A204.1 (cell line): ENCODE data around the gene HRAS.

Experiments used
- FAIRE-seq: peaks from 2 replicates; lab custom pipeline; 2012; peaks lifted over from hg19 to GRCh38; lab: Jason Lieb, UNC

HRAS gene

GRCh38 chr11:507727-508515 is 27.5 kb downstream of the HRAS start:
- FAIRE-seq, result no peak

DNA sequence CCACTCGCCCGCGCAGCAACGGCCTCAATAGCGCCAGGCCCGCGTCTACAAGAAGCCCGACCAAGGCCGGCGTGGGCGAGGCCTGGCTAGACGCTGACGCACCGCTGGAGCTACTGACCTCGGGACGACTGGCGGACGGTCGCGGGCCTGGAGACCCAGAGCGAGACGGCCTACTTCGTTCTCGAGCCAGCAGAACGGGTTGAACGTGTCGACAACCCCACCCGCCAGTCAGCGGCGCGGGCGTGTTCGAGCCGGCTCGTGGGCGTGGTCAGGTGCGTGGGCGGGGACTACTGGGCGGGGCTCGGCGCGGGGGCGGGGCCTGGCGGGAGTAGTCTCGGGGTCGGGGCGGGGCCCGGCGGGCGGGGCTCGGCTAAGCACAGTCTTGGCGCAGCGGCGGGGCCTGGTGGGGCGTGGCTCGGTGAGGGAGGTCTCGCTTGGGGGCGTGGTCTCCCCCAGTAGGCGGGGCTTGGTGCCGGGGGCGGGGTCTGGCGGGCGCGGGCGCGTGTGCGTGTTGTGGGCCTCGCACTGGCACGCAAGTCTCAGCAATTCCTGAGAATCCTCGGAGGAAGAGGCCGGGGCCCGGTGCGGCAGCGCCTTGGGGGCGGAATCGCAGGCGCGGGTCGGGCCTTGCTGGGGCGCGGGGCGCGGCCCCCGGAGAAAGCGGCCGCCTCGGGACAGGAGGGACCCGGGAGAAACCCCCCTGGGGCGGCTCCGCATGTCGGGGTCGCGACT is 28.2 kb downstream of the HRAS start, which contains the start of gene RNH1:
RNH1 (minus strand) TSS at position 248 of the 732 bp plus-strand sequence. CDS start 5,080 bp downstream, outside the sequence.
- no peak for FAIRE-seq

- FAIRE-seq, result peak; percentile 65
These were observed 29.0 kb downstream of the HRAS start for GRCh38 chr11:506238-506994.

- FAIRE-seq, result no peak
These were observed 30.4 kb downstream of the HRAS start for GRCh38 chr11:504994-505344.

GRCh38 chr11:504053-504993 is 31.1 kb downstream of the HRAS start:
- FAIRE-seq, result no peak

DNA sequence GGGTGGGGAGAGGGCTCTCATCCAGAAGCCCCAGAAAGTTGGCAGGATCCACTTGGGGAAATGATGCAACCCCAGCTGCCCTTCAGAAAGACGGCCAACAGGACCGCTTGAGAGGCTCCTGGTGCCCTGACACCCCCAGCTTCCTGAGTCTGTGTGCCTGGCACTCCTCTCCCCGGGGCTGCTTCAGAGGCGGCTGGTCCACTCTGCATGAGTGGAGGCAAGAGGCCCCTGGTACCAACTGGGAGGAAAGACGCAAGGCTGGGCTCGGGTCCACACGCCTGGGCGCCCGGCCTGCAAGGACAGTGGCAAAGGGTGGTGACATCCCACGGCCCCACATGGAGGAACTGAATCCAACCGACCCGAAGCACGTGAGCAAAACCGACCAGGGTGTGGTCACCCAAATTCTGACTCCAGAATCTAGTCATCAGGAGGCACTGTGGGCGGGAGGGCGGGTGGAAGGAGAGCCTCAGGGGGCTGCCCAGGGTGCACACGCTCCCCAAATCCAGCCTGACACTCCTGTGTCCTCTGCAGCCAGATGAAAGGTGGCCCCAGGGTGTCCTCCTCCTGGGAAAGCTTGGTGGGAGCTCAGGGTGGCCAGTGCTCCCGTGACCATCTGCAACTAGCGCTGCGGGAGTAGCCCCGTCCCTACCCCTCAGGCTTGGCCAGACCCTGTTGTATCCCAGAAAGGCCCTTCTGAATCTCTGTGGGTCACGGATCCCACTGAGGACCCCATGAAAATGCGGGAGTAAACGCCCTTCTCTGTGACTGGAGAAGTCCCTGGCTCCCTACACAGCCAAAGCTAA is 32.0 kb downstream of the HRAS start:
- no peak for FAIRE-seq

GRCh38 chr11:502288-503178 is 32.8 kb downstream of the HRAS start:
- FAIRE-seq, result no peak

DNA sequence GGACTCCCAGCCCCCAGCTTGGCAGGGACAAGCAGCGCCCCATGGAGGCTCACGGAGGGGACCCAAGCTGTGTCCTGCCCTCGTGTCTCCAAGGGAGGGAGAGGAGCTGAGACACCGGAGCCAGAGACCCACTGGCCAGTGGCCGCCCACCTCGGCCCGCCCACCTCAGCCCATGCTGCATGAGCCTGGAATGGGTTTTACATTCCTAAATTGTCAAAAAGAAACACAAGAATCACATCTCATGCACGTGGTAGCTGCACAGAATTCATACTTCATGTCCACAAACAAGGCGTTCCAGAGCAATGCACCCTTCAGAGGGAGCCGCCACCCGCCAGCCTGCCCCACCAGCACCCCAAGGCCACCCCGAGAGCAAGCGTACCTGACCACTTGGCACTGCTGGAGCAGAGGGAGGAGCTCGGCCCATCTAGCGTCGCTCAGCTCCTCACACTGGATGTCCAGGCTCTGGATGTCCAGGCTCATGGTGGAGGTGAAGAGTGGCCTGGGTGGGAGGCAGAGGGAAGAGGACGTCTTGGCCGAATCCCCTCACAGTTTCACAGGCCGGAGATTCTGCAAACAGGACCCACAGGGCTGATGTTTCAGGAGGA is 33.6 kb downstream of the HRAS start:
- no peak for FAIRE-seq

DNA sequence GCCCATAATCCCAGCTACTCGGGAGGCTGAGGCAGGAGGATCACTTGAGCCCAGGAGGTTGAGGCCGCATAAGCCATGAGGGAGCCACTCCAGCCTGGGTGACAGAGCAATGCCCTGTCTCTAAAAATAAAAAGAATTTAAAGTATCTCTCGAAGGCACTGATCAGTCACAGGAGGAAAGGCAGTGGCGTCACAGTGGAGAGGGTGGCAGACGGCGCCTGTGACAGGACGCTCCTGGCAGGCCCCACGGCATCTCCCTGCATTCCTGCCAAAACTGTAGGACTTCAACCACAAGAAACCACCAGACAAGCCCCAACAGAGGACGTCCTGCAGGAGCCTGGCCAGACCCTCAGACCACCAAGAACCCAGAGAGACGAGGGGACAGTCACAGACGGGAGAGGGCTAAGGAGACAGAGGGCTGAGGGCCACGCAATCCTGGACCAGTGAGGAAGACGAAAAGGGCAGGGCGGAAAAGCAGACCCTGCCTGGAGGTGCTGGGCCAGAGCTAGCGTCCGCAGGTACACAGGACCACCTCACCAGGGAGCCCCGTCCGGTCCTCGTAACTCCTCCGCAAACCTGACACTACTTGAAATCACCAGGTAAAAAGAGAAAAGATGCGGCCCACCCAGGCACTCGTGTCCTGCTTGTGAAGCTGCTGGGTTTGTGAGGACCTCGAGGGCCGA is 34.2 kb downstream of the HRAS start:
- FAIRE-seq, result no peak

DNA sequence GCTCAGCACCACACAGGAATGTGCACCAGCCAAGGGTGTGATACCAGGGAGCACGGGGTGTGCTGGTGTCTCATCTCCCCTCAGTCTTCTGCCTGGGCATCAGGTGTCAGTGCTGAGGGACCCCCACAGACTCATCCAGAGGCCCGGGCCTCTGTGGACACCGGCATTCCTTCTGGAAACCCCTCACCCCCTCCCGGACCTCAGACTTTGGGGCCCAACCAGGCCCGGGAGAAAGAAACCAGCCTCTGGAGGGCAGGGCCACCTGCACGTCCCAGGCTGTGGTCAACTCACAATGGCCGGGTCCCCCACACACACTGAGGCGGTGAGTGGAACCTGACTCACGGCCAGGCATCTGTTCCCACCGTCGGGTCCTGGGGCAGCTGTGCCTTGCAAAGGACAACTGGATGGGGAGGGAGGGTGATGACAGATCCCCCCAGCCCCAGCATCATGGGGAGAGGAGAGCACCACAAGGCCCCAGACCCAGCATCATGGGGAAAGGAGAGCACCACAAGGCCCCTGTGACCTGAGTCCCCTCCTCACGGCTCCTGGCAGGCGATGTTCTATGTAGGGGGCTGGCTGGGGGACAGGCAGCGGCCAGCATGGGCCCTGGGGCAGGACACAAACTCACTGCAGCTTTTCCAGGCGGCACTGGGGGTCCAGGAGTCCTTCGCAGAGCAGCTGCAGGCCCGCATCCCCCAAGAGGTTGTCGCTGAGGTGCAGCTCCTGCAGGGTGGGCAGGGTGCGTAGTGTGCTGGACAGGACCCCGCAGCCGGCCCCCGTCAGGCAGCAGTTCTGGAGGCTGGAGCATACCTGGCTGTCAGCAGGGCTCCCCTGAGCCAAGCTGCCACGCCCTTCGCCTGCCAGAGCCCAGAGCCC is 35.9 kb downstream of the HRAS start:
- FAIRE-seq, result no peak

- FAIRE-seq, result no peak
These were observed 36.8 kb downstream of the HRAS start for GRCh38 chr11:498297-499181.

DNA sequence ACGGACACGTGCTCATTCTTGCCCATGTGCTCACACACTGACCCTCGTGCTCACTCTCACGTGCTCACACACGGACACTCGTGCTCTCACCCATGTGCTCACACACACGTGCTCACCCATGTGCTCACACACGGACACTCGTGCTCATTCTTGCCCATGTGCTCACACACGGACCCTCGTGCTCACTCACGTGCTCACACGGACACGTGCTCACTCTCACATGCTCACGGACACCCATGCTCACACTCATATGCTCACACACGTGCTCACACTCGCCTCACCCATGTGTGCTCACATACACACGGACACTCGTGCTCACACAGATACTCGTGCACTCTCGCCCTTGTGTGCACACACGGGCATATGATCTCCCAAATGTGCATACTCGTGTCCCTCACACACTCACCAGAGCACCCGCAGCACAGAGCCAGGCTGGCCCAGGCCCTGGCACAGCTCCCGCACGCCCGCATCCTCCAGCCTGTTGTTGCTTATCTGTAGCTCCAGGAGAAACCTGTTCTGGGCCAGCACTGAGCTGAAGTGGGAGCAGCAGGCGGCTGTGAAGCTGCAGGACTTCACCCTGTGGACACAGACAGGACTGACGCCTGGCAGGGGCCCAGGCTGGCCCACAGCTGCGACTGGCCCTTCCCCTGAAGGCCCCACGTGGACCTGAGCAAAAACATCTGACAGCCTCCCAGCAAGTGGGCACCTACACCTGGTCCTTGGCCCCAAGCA is 37.6 kb downstream of the HRAS start:
- no peak for FAIRE-seq

- no peak for FAIRE-seq
These were observed 38.4 kb downstream of the HRAS start for GRCh38 chr11:496834-497564.

DNA sequence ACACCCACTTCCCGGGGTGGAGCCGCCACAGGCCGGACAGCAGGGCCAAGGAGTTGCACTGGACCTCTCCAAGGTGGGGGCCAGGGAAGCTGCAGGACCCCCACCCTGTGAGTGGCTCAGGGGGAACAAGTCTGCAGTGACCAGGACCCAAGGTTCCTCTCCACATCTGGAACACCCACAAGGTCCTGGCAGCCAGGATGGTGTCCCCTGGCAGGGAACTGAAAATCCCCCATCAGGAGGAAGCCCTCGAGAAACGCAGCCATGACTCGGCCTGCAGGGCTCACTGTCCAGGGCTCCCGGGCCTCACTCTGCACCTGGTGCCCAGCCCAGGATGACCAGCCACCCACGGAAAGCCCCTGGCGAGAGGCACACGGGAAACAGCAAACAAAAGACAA is 39.8 kb downstream of the HRAS start:
- no peak for FAIRE-seq

- no peak for FAIRE-seq
These were observed 40.4 kb downstream of the HRAS start for GRCh38 chr11:494761-495536.
